Parathyroid adenoma (tissue), 2 donors: ENCODE measurements around the gene TMEM150C.

Source experiments
- H2AFZ ChIP-seq: fragments of 300-600 bp; sonication (generic); one replicate; pipeline ENCODE4 v1.7.0; 2017; ENCODE audit warnings: antibody characterized with exemption, mild to moderate bottlenecking
- H3K27ac ChIP-seq: fragments of 300-600 bp; sonication (generic); one replicate; pipeline ENCODE4 v1.7.0; 2017
- H3K27me3 ChIP-seq: fragments of 300-600 bp; sonication (generic); one replicate; pipeline ENCODE4 v1.7.0; 2017; ENCODE audit warnings: low read length; ENCODE audit not compliant: control insufficient read depth, insufficient read depth
- H3K36me3 ChIP-seq: fragments of 300-600 bp; sonication (generic); one replicate; pipeline ENCODE4 v1.7.0; 2017; ENCODE audit warnings: low read length; ENCODE audit not compliant: control insufficient read depth, insufficient read depth
- H3K4me1 ChIP-seq: fragments of 300-600 bp; sonication (generic); one replicate; pipeline ENCODE4 v1.7.0; 2017; ENCODE audit warnings: control low read depth
- H3K4me2 ChIP-seq: fragments of 300-600 bp; sonication (generic); one replicate; pipeline ENCODE4 v1.7.0; 2017; ENCODE audit warnings: low read length
- H3K4me3 ChIP-seq: fragments of 300-600 bp; sonication (generic); one replicate; pipeline ENCODE4 v1.7.0; 2017; ENCODE audit warnings: low read depth, low read length
- H3K79me2 ChIP-seq: fragments of 300-600 bp; sonication (generic); one replicate; pipeline ENCODE4 v1.7.0; 2017; ENCODE audit warnings: control low read depth
- H3K9ac ChIP-seq: fragments of 300-600 bp; sonication (generic); one replicate; pipeline ENCODE4 v1.7.0; 2017; ENCODE audit warnings: mild to moderate bottlenecking
- H3K9me3 ChIP-seq: fragments of 300-600 bp; sonication (generic); one replicate; pipeline ENCODE4 v1.7.0; 2017; ENCODE audit warnings: low read length; ENCODE audit not compliant: control insufficient read depth
- CTCF ChIP-seq: fragments of 300-600 bp; sonication (generic); IDR thresholded peaks from one replicate; pipeline ENCODE4 v1.7.0; 2017; ENCODE audit warnings: antibody characterized with exemption, mild to moderate bottlenecking
- donor health status: primary hyperparathyroidism.

The TMEM150C gene

GRCh38 chr4:82585690-82586435 lies 24.1 kb upstream of the TMEM150C start:
- no peaks in the 10 kb centered on the region for H3K4me1 ChIP-seq
- no peak overlapping the region for H3K9ac ChIP-seq
- TF ChIP-seq CTCF = no peak
- no peaks in the 10 kb centered on the region for H3K9me3 ChIP-seq
- no peak overlapping the region for H3K4me2 ChIP-seq
- H3K27ac ChIP-seq = no peak overlapping the region
- no peak overlapping the region for H3K4me3 ChIP-seq
- H2AFZ ChIP-seq = no peak overlapping the region
- H3K27me3 ChIP-seq = no peaks in the 10 kb centered on the region
- no peaks in the 10 kb centered on the region for H3K36me3 ChIP-seq
- no peaks in the 10 kb centered on the region for H3K79me2 ChIP-seq

- Histone ChIP-seq H3K4me2 (no peak overlapping the region), H3K9me3 (no peaks in the 10 kb centered on the region), H3K79me2 (no peaks in the 10 kb centered on the region), H3K4me3 (no peak overlapping the region), H3K36me3 (no peaks in the 10 kb centered on the region), H3K27ac (no peak overlapping the region), H3K27me3 (no peaks in the 10 kb centered on the region), H3K9ac (no peak overlapping the region), H2AFZ (no peak overlapping the region), H3K4me1 (no peaks in the 10 kb centered on the region)
- no peak for TF ChIP-seq CTCF
Observed at GRCh38 chr4:82584931-82585330, 23.1 kb upstream of the TMEM150C start.

- H3K27ac ChIP-seq = no peak overlapping the region
- no peaks in the 10 kb centered on the region for H3K36me3 ChIP-seq
- no peak overlapping the region for H3K4me3 ChIP-seq
- H2AFZ ChIP-seq = no peak overlapping the region
- no peaks in the 10 kb centered on the region for H3K27me3 ChIP-seq
- no peak overlapping the region for H3K4me2 ChIP-seq
- no peaks in the 10 kb centered on the region for H3K9me3 ChIP-seq
- no peaks in the 10 kb centered on the region for H3K4me1 ChIP-seq
- no peaks in the 10 kb centered on the region for H3K79me2 ChIP-seq
- no peak for TF ChIP-seq CTCF
- H3K9ac ChIP-seq = no peak overlapping the region
Observed at GRCh38 chr4:82583897-82584587, 22.3 kb upstream of the TMEM150C start.

- no peak for TF ChIP-seq CTCF
- Histone ChIP-seq H3K79me2 (no peaks in the 10 kb centered on the region), H3K4me1 (no peaks in the 10 kb centered on the region), H3K36me3 (no peaks in the 10 kb centered on the region), H3K27ac (no peak overlapping the region), H3K9me3 (no peaks in the 10 kb centered on the region), H3K4me2 (no peak overlapping the region), H3K4me3 (no peak overlapping the region), H3K9ac (no peak overlapping the region), H3K27me3 (no peaks in the 10 kb centered on the region), H2AFZ (no peak overlapping the region)
Observed at GRCh38 chr4:82579932-82580331, 18.1 kb upstream of the TMEM150C start.

- no peaks in the 10 kb centered on the region for H3K27me3 ChIP-seq
- no peak overlapping the region for H3K4me2 ChIP-seq
- no peak overlapping the region for H3K4me3 ChIP-seq
- H3K9me3 ChIP-seq = no peaks in the 10 kb centered on the region
- H3K79me2 ChIP-seq = no peaks in the 10 kb centered on the region
- no peaks in the 10 kb centered on the region for H3K36me3 ChIP-seq
- no peak overlapping the region for H3K27ac ChIP-seq
- H2AFZ ChIP-seq = no peak overlapping the region
- H3K9ac ChIP-seq = no peak overlapping the region
- H3K4me1 ChIP-seq = no peaks in the 10 kb centered on the region
- TF ChIP-seq CTCF = no peak
Observed at GRCh38 chr4:82578935-82579334, 17.1 kb upstream of the TMEM150C start.
